ENCODE measurements around the gene PUS10. TPM values are rescaled to one million over a fixed set of nuclear protein-coding genes. Genes with fewer than 3 reads are reported as not detected.

PUS10 gene
- polyA plus RNA-seq, 1 donor (not counting 4 experiments of a cell fraction or from before 2014, with no cell fraction given), result 4.8 TPM

- Histone ChIP-seq H3K27ac (ENCODE audit: control insufficient read depth, insufficient read depth, low read length) (peak overlapping the region; percentile 94), H3K9me1 (ENCODE audit: control insufficient read depth, extremely low read depth, insufficient read depth, low read length) (no peaks in the 10 kb centered on the region), H3K9ac (ENCODE audit: control insufficient read depth, extremely low read depth, insufficient read depth, low read length) (peak overlapping the region; percentile 69), H3K4me2 (ENCODE audit: control insufficient read depth, extremely low read depth, insufficient read depth, low read depth, low read length) (peak overlapping the region; percentile 72), H3K79me2 (ENCODE audit: control insufficient read depth, insufficient read depth, low read length) (no peaks in the 10 kb centered on the region), H3K36me3 (ENCODE audit: control insufficient read depth in 2 of 2, extremely low read depth in 1 of 2, insufficient read depth in 2 of 2, low read length in 2 of 2) (no peaks in the 10 kb centered on the region), H4K20me1 (ENCODE audit: control insufficient read depth, extremely low read depth, insufficient read depth, low read length) (no peaks in the 10 kb centered on the region), H2AFZ (ENCODE audit: control insufficient read depth, low read length) (peak overlapping the region; percentile 73), H3K4me3 (ENCODE audit: control insufficient read depth in 2 of 3, extremely low read depth in 1 of 3, insufficient read depth in 2 of 3, low read depth in 1 of 3, low read length in 3 of 3) (peak overlapping the region in 2 of 3 experiments; percentile 24 to 43), H3K9me3 (ENCODE audit: control insufficient read depth, low read depth, low read length) (no peaks in the 10 kb centered on the region), H3K27me3 (ENCODE audit: control insufficient read depth, extremely low read depth, insufficient read depth, low read length) (no peaks in the 10 kb centered on the region), H3K4me1 (ENCODE audit: control insufficient read depth, extremely low read depth, insufficient read depth, low read length) (peaks cover 24% of the 10 kb centered on the region)
- FAIRE-seq (peak; percentile 92), DNase-seq (ENCODE audit: low read depth, low spot score) (peak; percentile 71)
- dilution Hi-C loops (cut with MboI; ENCODE audit: extremely low pct_ligation_motif_present, low sequenced_read_pairs), result no loop called here
- TF ChIP-seq CTCF (optimal IDR thresholded peaks at IDR 0.05 in 1 of 3, IDR thresholded peaks at IDR 0.05 in 1 of 3, conservative IDR thresholded peaks at IDR 0.05 in 1 of 3; ENCODE audit: extremely low read depth in 1 of 3, insufficient read depth in 2 of 3, low read length in 3 of 3) (no peak), EZH2 (IDR thresholded peaks at IDR 0.05; ENCODE audit: low read length) (no peak)
Measured at GRCh38 chr2:60948926-60949579, 69.0 kb downstream of the PUS10 start.

- FAIRE-seq, result peak; percentile 36
- Histone ChIP-seq H3K9me3 (ENCODE audit: control insufficient read depth, low read depth, low read length) (no peaks in the 10 kb centered on the region), H2AFZ (ENCODE audit: control insufficient read depth, low read length) (peak overlapping the region; percentile 9), H3K9me1 (ENCODE audit: control insufficient read depth, extremely low read depth, insufficient read depth, low read length) (no peaks in the 10 kb centered on the region), H4K20me1 (ENCODE audit: control insufficient read depth, extremely low read depth, insufficient read depth, low read length) (no peaks in the 10 kb centered on the region), H3K4me2 (ENCODE audit: control insufficient read depth, extremely low read depth, insufficient read depth, low read depth, low read length) (peak overlapping the region; percentile 72), H3K4me1 (ENCODE audit: control insufficient read depth, extremely low read depth, insufficient read depth, low read length) (peaks cover 24% of the 10 kb centered on the region), H3K79me2 (ENCODE audit: control insufficient read depth, insufficient read depth, low read length) (no peaks in the 10 kb centered on the region), H3K36me3 (ENCODE audit: control insufficient read depth in 2 of 2, extremely low read depth in 1 of 2, insufficient read depth in 2 of 2, low read length in 2 of 2) (no peaks in the 10 kb centered on the region), H3K27ac (ENCODE audit: control insufficient read depth, insufficient read depth, low read length) (peak overlapping the region; percentile 94), H3K4me3 (ENCODE audit: control insufficient read depth in 2 of 3, extremely low read depth in 1 of 3, insufficient read depth in 2 of 3, low read depth in 1 of 3, low read length in 3 of 3) (no peak overlapping the region), H3K9ac (ENCODE audit: control insufficient read depth, extremely low read depth, insufficient read depth, low read length) (peak overlapping the region; percentile 69), H3K27me3 (ENCODE audit: control insufficient read depth, extremely low read depth, insufficient read depth, low read length) (no peaks in the 10 kb centered on the region)
- DNase-seq (ENCODE audit: low read depth, low spot score), result no peak
- TF ChIP-seq CTCF (optimal IDR thresholded peaks at IDR 0.05 in 1 of 3, IDR thresholded peaks at IDR 0.05 in 1 of 3, conservative IDR thresholded peaks at IDR 0.05 in 1 of 3; ENCODE audit: extremely low read depth in 1 of 3, insufficient read depth in 2 of 3, low read length in 3 of 3) (no peak), EZH2 (IDR thresholded peaks at IDR 0.05; ENCODE audit: low read length) (no peak)
- dilution Hi-C loops (cut with MboI; ENCODE audit: extremely low pct_ligation_motif_present, low sequenced_read_pairs), result no loop called here
Measured at GRCh38 chr2:60948161-60948560, 69.9 kb downstream of the PUS10 start.

Data from keratinocyte (primary cell).